T-cell (primary cell): ENCODE results near the gene CNKSR2. TPM values are rescaled to one million over a fixed set of nuclear protein-coding genes. Genes with fewer than 3 reads are reported as not detected.

ENCODE experiments used
- ATAC-seq, 4 experiments: fragments of 200-7000 bp in 3 of 4; fragments of 150-1000 bp in 1 of 4; cut with Tn5 transposase; replicated peaks in 1 of 4; 1 replicate in 3 of 4; 2 replicates in 1 of 4; pipeline ENCODE4 v1.10.0; 2021; ENCODE audit warnings: moderate library complexity in 3 of 4, mild to moderate bottlenecking in 2 of 4, moderate number of reproducible peaks in 1 of 4
- CTCF ChIA-PET, 2 donors: fragments of 300-600 bp; sonication (Branson Sonifier 250); formaldehyde crosslinking; loops; one replicate each; lab custom pipeline; 2022; ENCODE audit warnings: antibody characterized with exemption in 2 of 2; lab: Charles Lee
- POLR2A ChIA-PET, 2 donors: fragments of 300-600 bp; sonication (Branson Sonifier 250); formaldehyde crosslinking; loops; one replicate each; lab custom pipeline; 2022; ENCODE audit warnings: antibody characterized with exemption in 2 of 2; lab: Charles Lee
- DNase-seq, 35 experiments: peaks; one replicate each; pipeline versions ENCODE4 v3.0.0 to v3.0.0-alpha.2; 2013 to 2023
- H3K27ac ChIP-seq: one replicate; pipeline ENCODE4 v1.5.1; 2013; ENCODE audit warnings: low read length
- H3K27me3 ChIP-seq, 2 experiments: replicated peaks in 1 of 2; 1 replicate in 1 of 2; 2 replicates in 1 of 2; pipeline versions ENCODE4 v1.6.1 to v1.7.0; 2013; ENCODE audit warnings: low read length in 1 of 2, mixed read lengths in 1 of 2; ENCODE audit not compliant: control insufficient read depth in 2 of 2, insufficient read depth in 2 of 2; ENCODE audit errors: extremely low read depth in 1 of 2
- H3K36me3 ChIP-seq, 2 donors: 1 replicate in 1 of 2; 2 replicates in 1 of 2; pipeline versions ENCODE4 v1.6.1 to v1.7.0; 2013; ENCODE audit warnings: low read length in 1 of 2; ENCODE audit not compliant: control insufficient read depth in 2 of 2, insufficient read depth in 1 of 2; ENCODE audit errors: extremely low read depth in 1 of 2
- H3K4me1 ChIP-seq, 2 experiments: 1 replicate in 1 of 2; 2 replicates in 1 of 2; pipeline versions ENCODE4 v1.6.1 to v1.7.0; 2013; ENCODE audit warnings: low read length in 2 of 2, mixed read lengths in 1 of 2; ENCODE audit not compliant: insufficient read depth in 2 of 2, control insufficient read depth in 1 of 2; ENCODE audit errors: extremely low read depth in 1 of 2
- H3K4me3 ChIP-seq, 2 donors: 1 replicate in 1 of 2; 2 replicates in 1 of 2; pipeline versions ENCODE4 v1.5.1 to v1.7.0; 2013; ENCODE audit warnings: mild to moderate bottlenecking in 2 of 2, low read length in 1 of 2, moderate library complexity in 1 of 2; ENCODE audit not compliant: control insufficient read depth in 1 of 2; ENCODE audit errors: extremely low read depth in 1 of 2
- H3K9me3 ChIP-seq: 2 replicates; pipeline ENCODE4 v1.7.0; 2013
- H3K27ac Mint-ChIP-seq, 2 donors: one replicate each; pipeline ENCODE4 v1.8.0; 2020 to 2021; ENCODE audit warnings: mild to moderate bottlenecking in 2 of 2, mixed read lengths in 2 of 2
- H3K27me3 Mint-ChIP-seq, 2 donors: one replicate each; pipeline ENCODE4 v1.8.0; 2021 to 2022; ENCODE audit warnings: mixed read lengths in 2 of 2
- H3K36me3 Mint-ChIP-seq: one replicate; pipeline ENCODE4 v1.8.0; 2021; ENCODE audit warnings: mixed read lengths
- H3K4me1 Mint-ChIP-seq, 3 donors: one replicate each; pipeline ENCODE4 v1.8.0; 2020 to 2022; ENCODE audit warnings: mixed read lengths in 3 of 3, mild to moderate bottlenecking in 1 of 3
- H3K4me3 Mint-ChIP-seq, 3 donors: one replicate each; pipeline ENCODE4 v1.8.0; 2020 to 2022; ENCODE audit warnings: mild to moderate bottlenecking in 3 of 3, mixed read lengths in 3 of 3, moderate library complexity in 3 of 3
- H3K9me3 Mint-ChIP-seq, 3 donors: one replicate each; pipeline ENCODE4 v1.8.0; 2020 to 2022; ENCODE audit warnings: mixed read lengths in 3 of 3
- WGBS: methylation state at CpG from one replicate; pipeline ENCODE4 v1.1.5; 2013; ENCODE audit warnings: missing lambda C conversion rate; ENCODE audit not compliant: insufficient coverage; 5-methylcytosine and 5-hydroxymethylcytosine counted together
- total RNA-seq, 35 experiments: library from RNA in 6 of 35; stranded (reverse) in 6 of 35; fragments of 120-200 nt in 1 of 35; gene quantifications; one replicate each; pipeline versions ENCODE4 v1.2.1 to v1.2.4 and lab custom pipeline; 2013 to 2026

The CNKSR2 gene
- total RNA-seq (10 to 100 TPM; 10.4 to 16.4 (median 10.9) TPM), total RNA-seq (lab: John Stamatoyannopoulos, UW) (6.8 to 31.7 (median 16.3) reads per million in 29 experiments)
- 9.7 TPM for total RNA-seq (2013)

GRCh38 chrX:21374163-21374993 lies at the start of gene CNKSR2:
Gene CNKSR2, plus strand, starts transcription at chrX:21374418. Its CDS starts 480 bp downstream, at chrX:21374898.
- ChIA-PET CTCF (interaction anchor here in 1 of 2 donors (0.5 to 1.2 kb wide), 2 partner anchors 66 to 1240 kb away, joined by 3 to 4 read pairs; no protein-coding TSS in a partner anchor), POLR2A (no interaction called here)
- Mint-ChIP-seq H3K27me3 (no peaks in the 10 kb centered on the region), H3K4me1 (peaks cover 24 to 33% (median 32%) of the 10 kb centered on the region in 3 donors), H3K36me3 (no peaks in the 10 kb centered on the region), H3K4me3 (peak within 1 kb of the TSS; percentile 87 to 88 (median 87)), H3K9me3 (no peaks in the 10 kb centered on the region), H3K27ac (peak within 1 kb of the TSS; percentile 69 to 80)
- Histone ChIP-seq H3K27ac (no peak within 1 kb of the TSS), H3K9me3 (no peaks in the 10 kb centered on the region), H3K36me3 (no peaks in the 10 kb centered on the region), H3K4me1 (peaks cover 7 to 8% of the 10 kb centered on the region in 2 experiments), H3K27me3 (peaks cover 0 to 3% of the 10 kb centered on the region in 2 experiments), H3K4me3 (peak within 1 kb of the TSS; percentile 62 to 67)
- under 1% methylated on average over 59 of the region's 94 CpGs for WGBS
- ATAC-seq (peak; percentile 77 to 82 (median 78)), DNase-seq (peak; percentile 19 to 75 (median 53))

DNA sequence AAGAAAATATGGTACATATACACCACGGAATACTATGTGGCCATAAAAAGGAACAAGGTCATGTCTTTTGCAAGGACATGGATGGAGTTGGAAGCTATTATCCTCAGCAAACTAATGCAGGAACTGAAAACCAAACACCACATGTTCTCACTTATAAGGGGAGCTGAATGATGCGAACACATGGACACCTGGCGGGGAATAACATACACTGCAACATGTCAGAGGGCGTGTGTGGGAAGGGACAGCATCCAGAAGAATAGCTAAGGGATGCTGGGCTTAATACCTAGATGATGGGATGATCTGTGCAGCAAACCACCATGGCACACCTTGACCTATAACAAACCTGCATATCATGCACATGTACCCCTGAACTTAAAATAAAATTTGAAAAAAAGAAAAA lies 19.5 kb upstream of the CNKSR2 start:
- no CpG with 5 or more reads among the region's 4 CpGs for WGBS
- no peaks in the 10 kb centered on the region for H3K36me3 ChIP-seq
- POLR2A ChIA-PET, result no interaction called here
- DNase-seq, result no peak
- Mint-ChIP-seq H3K4me3 (no peak overlapping the region), H3K27ac (no peak overlapping the region), H3K4me1 (no peaks in the 10 kb centered on the region), H3K36me3 (no peaks in the 10 kb centered on the region), H3K9me3 (peaks cover 22 to 25% (median 22%) of the 10 kb centered on the region in 3 donors), H3K27me3 (no peaks in the 10 kb centered on the region)
- CTCF ChIA-PET, result no interaction called here
- H3K4me3 ChIP-seq, result no peak overlapping the region
- no peak for ATAC-seq
- H3K9me3 ChIP-seq, result peaks cover 2% of the 10 kb centered on the region
- H3K27ac ChIP-seq, result no peak overlapping the region
- no peaks in the 10 kb centered on the region for H3K27me3 ChIP-seq
- no peaks in the 10 kb centered on the region for H3K4me1 ChIP-seq

DNA sequence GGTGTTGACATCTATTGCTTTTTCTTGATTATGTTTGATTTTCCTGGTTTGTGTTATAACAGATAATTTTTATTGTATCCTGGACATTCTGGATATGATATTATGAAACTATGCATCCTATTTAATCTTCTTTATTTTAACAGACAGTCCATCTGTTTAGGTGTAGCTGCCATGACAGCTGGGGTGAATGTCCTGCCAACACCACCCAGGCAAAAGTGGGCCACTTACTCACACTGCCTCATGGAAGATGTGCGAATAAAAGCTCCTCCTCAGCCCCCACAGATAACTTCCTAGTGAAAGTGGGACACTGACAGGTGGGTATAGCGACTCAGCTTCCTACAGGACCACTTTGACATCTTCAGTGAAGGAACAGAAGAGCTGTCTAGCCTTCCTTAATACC lies 18.4 kb upstream of the CNKSR2 start:
- Mint-ChIP-seq H3K36me3 (no peaks in the 10 kb centered on the region), H3K27me3 (no peaks in the 10 kb centered on the region), H3K27ac (no peak overlapping the region), H3K4me1 (no peaks in the 10 kb centered on the region), H3K4me3 (no peak overlapping the region), H3K9me3 (peaks cover 12 to 15% (median 12%) of the 10 kb centered on the region in 3 donors)
- ATAC-seq (no peak), DNase-seq (no peak)
- CTCF ChIA-PET, result no interaction called here
- Histone ChIP-seq H3K27me3 (no peaks in the 10 kb centered on the region), H3K27ac (no peak overlapping the region), H3K4me3 (no peak overlapping the region), H3K9me3 (peaks cover 2% of the 10 kb centered on the region), H3K36me3 (no peaks in the 10 kb centered on the region), H3K4me1 (no peaks in the 10 kb centered on the region)
- no CpG with 5 or more reads among the region's 2 CpGs for whole genome bisulfite sequencing
- POLR2A ChIA-PET, result no interaction called here

- Histone ChIP-seq H3K27ac (no peak overlapping the region), H3K4me3 (no peak overlapping the region), H3K4me1 (peaks cover 3% of the 10 kb centered on the region in 2 experiments), H3K36me3 (no peaks in the 10 kb centered on the region), H3K9me3 (no peaks in the 10 kb centered on the region), H3K27me3 (peaks cover 0 to 3% of the 10 kb centered on the region in 2 experiments)
- no peaks in the 10 kb centered on the region for H3K36me3 Mint-ChIP-seq
- no peak overlapping the region for H3K27ac Mint-ChIP-seq
- ATAC-seq (no peak), DNase-seq (no peak)
- H3K4me1 Mint-ChIP-seq, result peaks cover 0 to 4% (median 3%) of the 10 kb centered on the region in 3 donors
- no peak overlapping the region for H3K4me3 Mint-ChIP-seq
- no peaks in the 10 kb centered on the region for H3K27me3 Mint-ChIP-seq
- no peaks in the 10 kb centered on the region for H3K9me3 Mint-ChIP-seq
- ChIA-PET CTCF (no interaction called here), POLR2A (no interaction called here)
- WGBS, result no CpG with 5 or more reads among the region's 2 CpGs
Observed at GRCh38 chrX:21369613-21370012, 4.6 kb upstream of the CNKSR2 start.

- CTCF ChIA-PET, result no interaction called here
- H3K4me3 ChIP-seq, result no peak overlapping the region
- H3K27ac ChIP-seq, result no peak overlapping the region
- POLR2A ChIA-PET, result no interaction called here
- WGBS, result no CpG with 5 or more reads among the region's 7 CpGs
- DNase-seq, result peak in 4 of 35 experiments; percentile 10 to 30 (median 16)
- no peaks in the 10 kb centered on the region for H3K27me3 Mint-ChIP-seq
- H3K9me3 ChIP-seq, result no peaks in the 10 kb centered on the region
- peaks cover 7 to 8% of the 10 kb centered on the region in 2 experiments for H3K4me1 ChIP-seq
- H3K4me1 Mint-ChIP-seq, result peaks cover 18 to 24% (median 23%) of the 10 kb centered on the region in 3 donors
- no peaks in the 10 kb centered on the region for H3K9me3 Mint-ChIP-seq
- peak overlapping the region; percentile 62 to 88 (median 78) for H3K4me3 Mint-ChIP-seq
- H3K36me3 ChIP-seq, result no peaks in the 10 kb centered on the region
- no peaks in the 10 kb centered on the region for H3K36me3 Mint-ChIP-seq
- no peak overlapping the region for H3K27ac Mint-ChIP-seq
- H3K27me3 ChIP-seq, result peaks cover 0 to 3% of the 10 kb centered on the region in 2 experiments
- ATAC-seq, result no peak
Observed at GRCh38 chrX:21373001-21373400, 1.2 kb upstream of the CNKSR2 start.

DNA sequence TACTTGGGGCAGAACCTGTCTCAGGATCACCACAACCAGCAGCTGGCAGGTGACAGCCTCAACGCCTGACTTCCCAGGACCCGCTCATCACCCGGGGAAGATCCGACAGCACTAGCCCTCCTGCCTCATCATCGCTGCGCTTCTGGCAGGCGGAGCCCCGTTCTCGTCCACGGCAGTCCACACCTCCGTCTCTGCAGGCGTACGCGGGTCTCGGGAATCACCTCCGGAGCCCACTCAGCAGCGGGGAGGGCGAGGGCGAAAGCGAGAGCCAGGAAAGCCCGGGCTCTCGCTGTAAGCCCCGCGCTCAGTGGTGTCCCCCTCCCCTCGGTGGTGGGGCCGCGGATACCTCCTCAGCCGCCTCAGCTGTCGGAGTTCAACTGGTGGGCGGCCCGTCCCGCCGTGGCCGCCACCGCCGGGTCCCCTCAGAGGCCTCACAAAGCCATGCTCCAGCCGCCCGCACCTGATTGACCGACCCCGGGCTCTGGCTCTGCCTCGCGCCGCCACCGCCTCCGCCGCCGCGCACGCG lies 518 bp upstream of the CNKSR2 start:
- H3K9me3 ChIP-seq, result no peaks in the 10 kb centered on the region
- peaks cover 18 to 28% (median 26%) of the 10 kb centered on the region in 3 donors for H3K4me1 Mint-ChIP-seq
- H3K4me3 ChIP-seq, result peak overlapping the region; percentile 61 to 62
- CTCF ChIA-PET, result no interaction called here
- no peaks in the 10 kb centered on the region for H3K36me3 Mint-ChIP-seq
- peak overlapping the region in 1 of 2 donors; percentile 68 for H3K27ac Mint-ChIP-seq
- no peaks in the 10 kb centered on the region for H3K36me3 ChIP-seq
- H3K4me3 Mint-ChIP-seq, result peak overlapping the region; percentile 78 to 88 (median 81)
- peaks cover 0 to 3% of the 10 kb centered on the region in 2 experiments for H3K27me3 ChIP-seq
- no peak overlapping the region for H3K27ac ChIP-seq
- WGBS, result 2% methylated on average over 46 of the region's 50 CpGs
- ATAC-seq, result peak; percentile 29 to 39 (median 33)
- peak in 14 of 35 experiments; percentile 0 to 39 (median 14) for DNase-seq
- no peaks in the 10 kb centered on the region for H3K27me3 Mint-ChIP-seq
- POLR2A ChIA-PET, result no interaction called here
- H3K4me1 ChIP-seq, result peaks cover 7 to 8% of the 10 kb centered on the region in 2 experiments
- H3K9me3 Mint-ChIP-seq, result no peaks in the 10 kb centered on the region
